Transverse colon (tissue), 4 donors: ENCODE measurements around the gene PRDM5.

ENCODE experiments used
- CTCF ChIP-seq, 5 experiments: fragments of 200-600 bp in 3 of 5; fragments of 450-650 bp in 2 of 5; sonication (generic) in 3 of 5; IDR thresholded peaks; 1 replicate in 2 of 5; 2 replicates in 3 of 5; pipeline ENCODE4 v1.5.1; 2016 to 2017; ENCODE audit warnings: antibody characterized with exemption in 5 of 5, inconsistent platforms in 3 of 5, mild to moderate bottlenecking in 2 of 5, moderate library complexity in 1 of 5
- EP300 ChIP-seq: sonication (generic); formaldehyde crosslinking; IDR thresholded peaks from one replicate; pipeline ENCODE4 v1.6.1; 2017; ENCODE audit warnings: antibody characterized with exemption, low read depth
- POLR2AphosphoS5 ChIP-seq, 3 donors: sonication (generic); formaldehyde crosslinking; IDR thresholded peaks; one replicate each; pipeline ENCODE4 v1.6.1; 2016; ENCODE audit warnings: antibody characterized with exemption in 3 of 3

GRCh38 chr4:120765260-120765680 is 157.3 kb downstream of the PRDM5 start:
- TF ChIP-seq CTCF (IDR thresholded peaks at IDR 0.05), result no peak
- TF ChIP-seq EP300, result no peak
- TF ChIP-seq POLR2AphosphoS5 (IDR thresholded peaks at IDR 0.05), result no peak
